Testis (tissue), 2 donors: Measurements from ENCODE around the gene UBE2R2.
"Not testable (repeated sequence)": the region's sequence is repeated elsewhere in the genome, so short reads cannot be mapped to it uniquely, and the experiment has no call there.

Experiments
- CTCF ChIP-seq, 3 experiments: fragments of 450-650 bp in 2 of 3; fragments of 200-600 bp in 1 of 3; sonication (generic) in 1 of 3; IDR thresholded peaks; one replicate each; pipeline ENCODE4 v1.5.1; 2016 to 2019; ENCODE audit warnings: antibody characterized with exemption in 3 of 3, mild to moderate bottlenecking in 2 of 3, moderate library complexity in 1 of 3
- POLR2A ChIP-seq: fragments of 450-650 bp; IDR thresholded peaks from one replicate; pipeline ENCODE4 v1.6.1; 2017; ENCODE audit warnings: antibody characterized with exemption, mild to moderate bottlenecking, moderate library complexity

DNA sequence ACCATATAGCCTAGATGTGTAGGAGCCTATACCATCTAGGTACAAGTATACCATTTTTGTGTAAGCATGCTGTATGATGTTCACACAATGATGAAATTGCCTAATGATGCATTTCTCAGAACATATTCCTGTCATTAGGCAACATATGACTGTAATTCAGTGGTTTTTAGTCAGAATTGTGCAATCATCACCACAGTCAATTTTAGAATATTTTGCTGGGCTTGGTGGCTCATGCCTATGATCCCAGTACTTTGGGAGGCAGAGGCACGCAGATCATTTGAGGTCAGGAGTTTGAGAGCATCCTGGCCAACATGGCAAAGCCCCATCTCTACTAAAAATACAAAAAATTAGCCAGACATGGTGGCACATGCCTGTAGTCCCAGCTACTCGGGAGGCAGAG is 19.3 kb downstream of the UBE2R2 start:
- TF ChIP-seq POLR2A; CTCF (IDR thresholded peaks at IDR 0.05): not testable (repeated sequence)
